SH-SY5Y (cell line): ENCODE data around the gene BICD2.

Experiments
- GATA2 ChIP-seq: IDR thresholded peaks from 2 replicates; pipeline ENCODE4 v1.6.1; 2011; ENCODE audit warnings: mild to moderate bottlenecking, low read depth, low read length
- GATA3 ChIP-seq: IDR thresholded peaks from 2 replicates; pipeline ENCODE4 v1.6.1; 2011; ENCODE audit warnings: low read depth, mild to moderate bottlenecking, low read length, moderate library complexity

DNA sequence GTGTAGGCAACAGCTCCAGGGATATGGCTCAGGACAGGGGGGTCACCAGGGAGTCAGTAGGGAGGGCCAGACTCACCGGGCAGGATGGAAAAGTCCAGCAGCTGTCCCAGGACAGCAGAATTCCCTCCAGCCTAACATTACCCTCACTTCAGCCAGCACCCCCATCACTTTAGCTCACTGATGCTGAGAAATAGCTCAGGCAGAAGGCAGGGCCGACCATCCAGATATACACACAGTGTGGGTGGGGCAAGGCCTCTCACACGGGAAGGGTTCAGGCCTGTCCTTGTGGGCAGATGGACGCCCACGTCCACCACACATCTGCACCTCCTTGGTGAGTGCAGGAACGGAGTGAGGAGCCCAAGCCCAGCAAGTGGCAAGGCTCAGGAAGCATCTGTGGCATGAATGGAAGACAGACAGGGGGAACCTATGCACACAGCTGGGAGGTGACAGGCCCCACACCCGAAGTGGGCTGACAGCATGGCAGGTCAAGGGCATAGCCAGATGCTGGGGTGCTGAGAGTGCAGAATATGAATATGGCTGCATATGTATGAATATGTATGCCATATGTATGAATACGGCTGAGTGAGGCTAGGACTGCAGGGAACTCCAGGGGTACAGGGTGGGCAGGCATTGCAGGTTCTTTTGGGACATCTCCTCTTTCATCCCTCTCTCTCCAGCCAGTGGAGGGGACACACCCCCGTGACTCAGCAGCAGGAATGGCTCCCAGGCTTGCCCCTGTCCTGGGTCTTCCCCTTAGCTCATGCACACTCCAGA is 17.0 kb downstream of the BICD2 start:
- TF ChIP-seq GATA2 (no peak), GATA3 (no peak)
